H1 (cell line): ENCODE measurements around the gene CACNB1. TPM values are rescaled to one million over a fixed set of nuclear protein-coding genes. Genes with fewer than 3 reads are reported as not detected.

Source experiments
- ASH2L ChIP-seq: fragments of 200-600, 300-600 bp; sonication (generic); IDR thresholded peaks from one replicate; pipeline ENCODE4 v1.7.1; 2017; ENCODE audit warnings: low read length
- CBX5 ChIP-seq: fragments of 300-800, 300-1000 bp; sonication (generic); IDR thresholded peaks from 2 replicates; pipeline ENCODE4 v1.7.1; 2016; ENCODE audit warnings: antibody characterized with exemption, low read length, low read depth
- CBX8 ChIP-seq: fragments of 300-800, 300-1000 bp; sonication (generic); IDR thresholded peaks from 2 replicates; pipeline ENCODE4 v1.7.1; 2016; ENCODE audit warnings: low read depth, low read length, borderline replicate concordance
- CEBPB ChIP-seq: IDR thresholded peaks from 2 replicates; pipeline ENCODE4 v1.6.1; 2012; ENCODE audit warnings: low read depth, low read length
- CHD2 ChIP-seq: IDR thresholded peaks from 2 replicates; pipeline ENCODE4 v1.6.1; 2012; ENCODE audit warnings: low read length, improper control_type of control experiment
- CREB1 ChIP-seq: IDR thresholded peaks from 2 replicates; pipeline ENCODE4 v1.6.1; 2012; ENCODE audit warnings: inconsistent platforms
- EZH2 ChIP-seq: fragments of 200-600 bp; sonication (generic); IDR thresholded peaks from 2 replicates; pipeline ENCODE4 v1.7.1; 2012; ENCODE audit warnings: low read depth, mild to moderate bottlenecking, moderate library complexity, low read length, inconsistent platforms; ENCODE audit not compliant: severe bottlenecking
- FOSL1 ChIP-seq: IDR thresholded peaks from 2 replicates; pipeline ENCODE4 v1.6.1; 2011; ENCODE audit warnings: mild to moderate bottlenecking, low read depth, low read length, moderate library complexity; ENCODE audit not compliant: insufficient read depth
- GABPA ChIP-seq: IDR thresholded peaks from 2 replicates; pipeline ENCODE4 v1.6.1; 2011; ENCODE audit warnings: mild to moderate bottlenecking, low read length, moderate library complexity, borderline replicate concordance; ENCODE audit not compliant: insufficient read depth
- GTF2F1 ChIP-seq: IDR thresholded peaks from 2 replicates; pipeline ENCODE4 v1.6.1; 2012; ENCODE audit warnings: low read depth, low read length, improper control_type of control experiment, borderline replicate concordance
- HDAC6 ChIP-seq: IDR thresholded peaks from one replicate; pipeline ENCODE4 v1.7.1; 2012; ENCODE audit warnings: low read depth, mild to moderate bottlenecking, inconsistent platforms, low read length, moderate library complexity
- JUN ChIP-seq: IDR thresholded peaks from 2 replicates; pipeline ENCODE4 v1.6.1; 2011; ENCODE audit warnings: low read depth, mild to moderate bottlenecking, improper control_type of control experiment, low read length
- JUND ChIP-seq: IDR thresholded peaks from 2 replicates; pipeline ENCODE4 v1.6.1; 2011; ENCODE audit warnings: mild to moderate bottlenecking, improper control_type of control experiment, low read length
- KDM1A ChIP-seq: fragments of 200-600, 300-600 bp; sonication (generic); IDR thresholded peaks from 2 replicates; pipeline ENCODE4 v1.7.1; 2016; ENCODE audit warnings: mild to moderate bottlenecking, low read length, borderline replicate concordance
- MAX ChIP-seq: IDR thresholded peaks from 2 replicates; pipeline ENCODE4 v1.6.1; 2012; ENCODE audit warnings: inconsistent platforms
- NANOG ChIP-seq: IDR thresholded peaks from 2 replicates; pipeline ENCODE4 v1.6.1; 2011; ENCODE audit warnings: low read length, low read depth, mild to moderate bottlenecking, inconsistent platforms; ENCODE audit not compliant: insufficient read depth, poor library complexity, severe bottlenecking
- RFX5 ChIP-seq: IDR thresholded peaks from 2 replicates; pipeline ENCODE4 v1.6.1; 2011; ENCODE audit warnings: low read depth, low read length, improper control_type of control experiment, borderline replicate concordance
- SAP30 ChIP-seq: fragments of 300-600 bp; sonication (generic); IDR thresholded peaks from 2 replicates; pipeline ENCODE4 v1.7.1; 2012; ENCODE audit warnings: low read length, moderate library complexity, mild to moderate bottlenecking, inconsistent platforms; ENCODE audit not compliant: insufficient read depth, insufficient replicate concordance
- SIX5 ChIP-seq: IDR thresholded peaks from 2 replicates; pipeline ENCODE4 v1.6.1; 2011; ENCODE audit warnings: mild to moderate bottlenecking, low read depth, low read length
- SP2 ChIP-seq: IDR thresholded peaks from 2 replicates; pipeline ENCODE4 v1.6.1; 2012; ENCODE audit warnings: mild to moderate bottlenecking, low read length, inconsistent platforms
- SUZ12 ChIP-seq: fragments of 200-600 bp; sonication (generic); IDR thresholded peaks from 2 replicates; pipeline ENCODE4 v1.6.1; 2012; ENCODE audit warnings: mild to moderate bottlenecking, inconsistent platforms, low read length, moderate library complexity, mixed read lengths
- TBP ChIP-seq: IDR thresholded peaks from 2 replicates; pipeline ENCODE4 v1.6.1; 2011; ENCODE audit warnings: low read depth, low read length, improper control_type of control experiment
- TEAD4 ChIP-seq: IDR thresholded peaks from 2 replicates; pipeline ENCODE4 v1.6.1; 2012; ENCODE audit warnings: low read depth, low read length, inconsistent platforms, mixed read lengths
- ZNF274 ChIP-seq: IDR thresholded peaks from 2 replicates; pipeline ENCODE4 v1.7.0; 2012; ENCODE audit warnings: low read length, borderline replicate concordance; ENCODE audit errors: extremely low read depth
- polyA plus RNA-seq, 7 experiments: library from polyadenylated mRNA; depleted of rRNA in 3 of 7; stranded (reverse) in 5 of 7; unstranded in 2 of 7; fragments of >200 nt in 5 of 7; fragments of 200-250 nt in 2 of 7; gene quantifications; 1 replicate in 5 of 7; 2 replicates in 1 of 7; 4 replicates in 1 of 7; pipeline versions ENCODE4 v1.2.1 to v1.2.3, GENCODE V29; 2011 to 2013; ENCODE audit warnings: missing spikeins in 2 of 7, mixed read lengths in 2 of 7
- total RNA-seq: library from RNA; stranded (reverse); fragmentation: NEBNext Ultra II Directional; extraction: Animal tissue kit (Norgen Biotek cat#: 25700); gene quantifications from 2 replicates; pipeline ENCODE4 v1.2.1, GENCODE V29; 2021

The CACNB1 gene
- total and polyA plus RNA-seq, 2 of the 8 experiments (the other 6 are each of a cell fraction or from before 2014, with no cell fraction given): 7.2 to 17.8 TPM

- TF ChIP-seq CHD2 (no peak), TEAD4 (no peak), ZNF274 (no peak), CREB1 (no peak), MAX (peak; percentile 80), TBP (peak; percentile 95), SIX5 (peak; percentile 60), NANOG (no peak), SUZ12 (no peak), JUN (no peak), CBX8 (no peak), SAP30 (no peak), RFX5 (no peak), FOSL1 (no peak), KDM1A (no peak), JUND (peak; percentile 99), CBX5 (no peak), ASH2L (peak; percentile 90), CEBPB (no peak), GABPA (no peak), HDAC6 (no peak), GTF2F1 (peak; percentile 80; the same call in 1 of the 2 replicates), EZH2 (no peak), SP2 (no peak)
These were observed 2.8 kb upstream of the CACNB1 start, which contains the start of gene RPL19 (continued) for GRCh38 chr17:39200070-39200879.
